Hepatocyte (in vitro differentiated cells): Measurements from ENCODE around the gene NUDC.

Experiments used
- CTCF ChIP-seq: fragments of 200-600 bp; sonication (generic); IDR thresholded peaks from 2 replicates; pipeline ENCODE4 v1.5.1; 2016; ENCODE audit warnings: antibody characterized with exemption, mild to moderate bottlenecking; ENCODE audit not compliant: poor library complexity
- EZH2 ChIP-seq: fragments of 200-600 bp; sonication (generic); IDR thresholded peaks from 2 replicates; pipeline ENCODE4 v1.6.1; 2016; ENCODE audit warnings: antibody characterized with exemption, mild to moderate bottlenecking, borderline replicate concordance

GRCh38 chr1:26996024-26996423 lies 74.5 kb downstream of the NUDC start:
- TF ChIP-seq CTCF: no peak
- no peak for TF ChIP-seq EZH2
